GM21423 (cell line): ENCODE results near the gene GAPVD1.
"Not testable (repeated sequence)": the region's sequence is repeated elsewhere in the genome, so short reads cannot be mapped to it uniquely, and the experiment has no call there.

ENCODE experiments used
- ATAC-seq: cut with Tn5 transposase; IDR thresholded peaks from one replicate; pipeline ENCODE4 v1.9.1; 2021; ENCODE audit warnings: mild to moderate bottlenecking, moderate library complexity; ENCODE audit not compliant: unreplicated experiment

GAPVD1 gene

DNA sequence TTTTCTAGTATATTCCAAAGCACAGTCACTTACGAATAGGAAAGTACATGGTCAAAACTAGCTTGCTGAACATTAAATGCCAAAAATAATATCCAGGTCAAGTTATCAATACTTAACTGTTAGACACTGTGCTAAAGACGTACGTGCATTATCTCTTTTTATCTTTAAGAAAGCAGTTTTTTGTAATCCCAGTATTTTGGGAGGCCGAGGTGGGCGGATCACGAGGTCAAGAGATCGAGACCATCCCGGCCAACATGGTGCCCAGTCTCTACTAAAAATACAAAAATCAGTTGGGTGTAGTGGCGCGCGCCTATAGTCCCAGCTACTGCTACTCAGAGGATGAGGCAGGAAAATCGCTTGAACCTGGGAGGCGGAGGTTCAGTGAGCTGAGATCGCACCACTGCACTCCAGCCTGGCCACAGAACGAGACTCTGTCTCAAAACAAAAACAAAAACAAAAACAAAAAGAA is 17.8 kb upstream of the GAPVD1 start:
- ATAC-seq = no peak

DNA sequence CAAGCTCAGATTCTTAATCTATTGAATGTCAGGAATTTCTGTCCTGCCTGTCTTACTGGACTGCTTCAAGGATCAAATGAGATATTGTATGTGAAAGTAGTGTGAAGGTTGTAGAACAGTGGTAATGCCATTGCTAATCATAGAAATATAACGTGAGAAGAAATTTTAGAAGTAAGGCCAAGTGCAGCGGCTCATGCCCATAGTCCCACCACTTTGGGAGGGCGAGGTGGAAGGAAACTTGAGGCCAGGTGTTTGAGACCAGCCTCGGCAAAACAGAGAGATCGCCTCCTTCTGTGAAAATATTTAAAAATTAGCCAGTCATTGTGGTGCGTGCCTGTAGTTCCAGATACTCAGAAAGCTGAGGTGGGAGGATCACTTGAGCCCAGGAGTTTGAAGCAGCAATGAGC is 15.4 kb upstream of the GAPVD1 start:
- no peak for ATAC-seq

DNA sequence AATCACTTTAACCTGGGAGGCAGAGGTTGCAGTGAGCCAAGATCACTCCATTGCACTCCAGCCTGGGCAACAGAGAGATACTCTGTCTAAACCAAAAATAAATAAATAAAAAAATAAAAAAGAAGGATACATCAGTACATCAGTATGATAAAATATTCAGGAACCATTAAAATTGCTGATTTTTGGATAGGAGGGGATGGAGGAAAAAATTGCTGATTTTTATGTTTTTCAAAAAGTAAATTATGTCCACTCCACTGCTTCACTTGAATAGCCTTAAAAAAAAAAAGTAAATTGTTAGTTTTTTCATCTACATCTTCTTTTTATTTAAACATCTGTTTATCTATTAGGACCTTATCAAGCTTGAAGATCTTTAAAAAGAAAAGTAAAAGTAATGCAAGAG is 7.4 kb upstream of the GAPVD1 start:
- no peak for ATAC-seq

DNA sequence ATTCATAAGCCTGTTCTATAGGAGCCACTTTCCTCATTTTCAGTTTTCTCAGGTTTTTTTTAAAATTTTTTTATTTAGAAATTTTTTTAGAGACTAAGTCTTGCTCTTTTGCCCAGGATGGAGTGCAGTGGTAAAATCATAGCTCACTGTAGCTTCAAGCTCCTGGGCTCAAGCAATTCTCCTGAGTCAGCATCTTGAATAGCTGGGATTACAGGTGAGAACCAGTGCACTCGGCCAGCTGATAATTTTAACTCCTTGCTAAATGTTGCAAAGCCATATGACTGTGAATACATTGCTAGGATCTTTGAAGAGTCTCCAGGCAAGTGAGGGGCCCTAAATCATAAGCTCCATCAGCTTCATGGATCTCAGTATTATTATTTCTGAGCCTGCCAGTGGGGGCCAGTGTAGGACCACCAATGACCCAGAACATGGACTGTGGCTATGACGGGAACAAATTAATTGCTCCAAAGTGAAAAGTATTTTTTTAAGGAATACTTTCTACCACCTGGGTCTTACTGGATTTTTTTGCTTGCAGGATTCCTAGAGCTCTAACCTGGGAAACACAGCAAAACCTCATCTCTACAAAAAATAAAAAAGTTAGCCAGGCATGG is 5.7 kb upstream of the GAPVD1 start:
- no peak for ATAC-seq

DNA sequence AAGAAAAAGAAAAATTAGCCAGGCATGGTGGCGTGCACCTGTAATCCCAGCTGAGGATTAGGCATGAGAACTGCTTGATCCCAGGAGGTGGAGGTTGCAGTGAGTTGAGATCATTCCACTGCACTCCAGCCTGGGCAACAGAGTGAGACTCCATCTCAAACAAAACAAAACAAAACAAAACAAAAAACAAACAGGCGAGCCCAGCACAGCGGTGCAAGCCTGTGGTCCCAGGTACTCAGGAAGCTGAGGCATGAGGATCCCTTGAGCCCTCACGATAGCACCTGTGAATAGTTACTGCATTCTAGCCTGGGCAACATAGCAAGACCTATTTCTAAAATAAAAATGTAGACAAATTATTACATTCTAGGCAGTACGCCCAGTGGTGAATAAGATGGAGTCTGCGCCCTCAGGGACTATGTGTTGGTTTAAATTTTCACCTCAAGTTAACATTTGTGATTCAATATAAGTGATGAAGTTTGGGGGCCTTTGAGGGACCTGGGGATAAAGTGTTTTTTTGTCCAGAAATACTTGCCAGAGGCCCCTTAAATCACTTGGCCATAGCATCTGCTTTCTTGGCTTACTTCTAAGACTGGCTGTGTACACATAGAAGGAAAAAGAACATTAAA is 3.4 kb upstream of the GAPVD1 start:
- no peak for ATAC-seq

DNA sequence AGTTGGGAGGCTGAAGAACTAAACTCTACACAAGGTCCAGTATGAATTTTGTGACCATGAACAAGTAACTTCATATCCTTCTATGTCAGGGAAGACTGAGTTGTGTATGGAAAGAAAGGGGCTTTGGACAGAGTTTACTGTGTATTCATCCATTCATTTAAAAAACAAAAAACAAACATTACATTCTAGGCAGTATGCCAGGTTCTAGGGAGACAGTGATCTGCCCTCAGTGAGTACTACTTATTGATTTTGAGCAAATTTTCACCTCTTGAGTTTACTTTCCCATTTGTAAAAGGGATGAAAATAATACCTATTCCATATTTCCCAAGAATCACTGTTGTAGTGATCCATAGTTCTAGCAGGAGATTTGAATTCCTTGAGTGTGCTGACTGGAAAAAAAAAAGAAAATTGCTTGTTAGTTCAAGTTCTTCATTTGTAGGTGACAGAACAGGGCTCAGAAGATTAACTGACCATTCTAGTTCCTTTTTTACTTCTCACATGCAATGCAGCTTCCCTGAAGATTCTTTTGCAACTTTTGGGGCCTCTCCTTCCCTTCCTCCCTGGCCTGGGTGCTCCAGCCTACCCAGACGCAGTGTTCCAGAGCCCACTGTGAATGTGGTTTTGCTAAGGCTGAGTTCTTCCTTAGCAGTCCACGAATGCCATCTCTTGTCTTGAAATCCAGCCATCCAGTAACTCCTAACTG is 2.6 kb upstream of the GAPVD1 start:
- ATAC-seq = no peak

DNA sequence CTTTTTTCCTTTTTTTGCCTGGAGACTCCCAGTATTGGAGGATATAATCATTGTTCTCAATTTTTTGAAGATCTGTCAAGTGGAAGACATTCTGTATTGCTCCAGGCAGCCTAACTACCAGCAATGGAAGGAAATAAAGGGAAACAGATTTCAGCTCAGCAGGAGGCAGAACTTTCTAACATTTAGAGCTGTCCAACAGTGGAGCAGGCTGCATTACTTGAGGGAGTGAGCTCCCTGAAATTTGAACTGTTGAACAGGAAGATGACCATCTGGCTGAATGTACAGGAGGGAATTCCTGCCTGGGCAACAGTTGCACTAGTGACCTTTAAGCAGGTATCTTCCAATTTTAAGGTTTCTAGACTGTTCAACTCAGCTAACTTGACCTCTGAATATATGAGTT is 1.1 kb upstream of the GAPVD1 start:
- ATAC-seq = no peak

DNA sequence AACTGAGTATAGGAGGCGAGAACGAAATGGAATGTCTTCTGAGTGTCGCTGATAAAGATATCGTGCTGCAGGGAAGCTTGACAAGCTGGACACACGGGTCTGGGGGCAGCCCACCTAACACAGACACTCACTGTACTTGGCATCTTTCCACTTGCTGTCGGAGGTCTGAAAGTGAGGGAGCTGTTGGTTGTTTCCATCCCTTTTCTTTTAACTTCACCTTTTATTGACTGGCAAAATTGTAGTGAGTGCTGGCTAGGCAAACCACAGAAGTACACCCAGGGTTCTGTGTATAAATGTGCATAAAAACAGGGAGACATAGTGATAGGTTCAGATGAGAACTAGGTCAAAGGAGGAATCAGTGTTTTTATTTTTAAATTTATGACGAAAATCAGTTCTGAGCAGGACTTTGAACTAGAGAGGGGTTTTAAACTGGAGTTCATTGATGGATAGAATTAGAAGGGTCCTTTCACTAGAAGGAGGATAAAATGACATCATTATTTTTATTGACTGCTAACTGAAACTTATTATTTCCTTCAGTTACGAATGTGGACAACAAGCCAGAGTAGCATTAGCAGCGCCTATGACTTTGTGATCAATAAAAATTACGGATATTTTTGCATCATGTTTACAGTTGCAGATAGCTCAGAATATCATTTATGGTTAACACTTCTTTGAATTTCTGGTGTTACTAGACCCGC is 817 bp downstream of the GAPVD1 start:
- peak; percentile 4 for ATAC-seq

DNA sequence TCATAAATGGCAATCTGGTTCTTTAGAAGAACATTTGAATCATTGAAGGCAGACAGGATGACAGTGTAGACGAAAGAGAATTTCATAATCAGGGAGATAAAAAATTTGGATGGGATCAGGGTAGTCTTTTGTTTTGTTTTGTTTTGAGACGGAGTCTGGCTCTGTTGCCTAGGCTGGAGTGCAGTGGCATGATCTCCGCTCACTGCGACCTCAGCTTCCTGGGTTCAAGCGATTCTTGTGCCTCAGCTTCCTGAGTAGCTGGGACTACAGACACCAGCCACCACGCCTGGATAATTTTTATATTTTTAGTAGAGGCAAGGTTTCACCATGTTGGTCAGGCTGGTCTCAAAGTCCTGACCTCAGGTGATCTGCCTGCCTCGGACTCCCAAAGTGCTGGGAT is 2.4 kb downstream of the GAPVD1 start:
- ATAC-seq = not testable (repeated sequence)

DNA sequence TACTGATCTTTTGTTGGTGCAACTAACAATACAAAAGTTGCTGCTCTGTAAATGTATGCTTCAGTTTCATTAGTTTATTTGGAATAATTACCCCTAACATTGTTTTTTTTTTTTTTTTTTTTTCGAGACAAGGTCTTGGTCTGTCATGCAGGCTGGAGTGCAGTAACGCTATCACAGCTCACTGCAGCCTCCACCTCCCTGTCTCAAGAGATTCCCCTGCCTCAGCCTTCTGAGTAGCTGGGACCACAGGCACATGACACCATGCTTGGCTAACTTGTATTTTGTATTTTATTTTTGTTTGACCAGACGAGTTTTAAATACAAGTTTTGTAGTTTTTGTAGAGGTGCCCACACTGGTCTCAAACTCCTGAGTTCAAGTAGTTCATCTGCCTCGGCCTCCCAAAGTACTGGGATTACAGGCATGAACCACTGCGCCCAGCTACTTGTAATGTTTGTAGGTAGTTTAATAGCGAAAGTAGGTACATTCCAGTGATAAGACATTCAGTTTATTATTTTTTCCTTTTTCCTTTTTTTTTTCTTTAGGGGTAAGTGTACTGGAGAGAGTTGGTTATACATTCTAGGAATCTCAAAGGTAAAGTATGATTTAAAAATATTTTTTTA is 6.9 kb downstream of the GAPVD1 start:
- no peak for ATAC-seq

DNA sequence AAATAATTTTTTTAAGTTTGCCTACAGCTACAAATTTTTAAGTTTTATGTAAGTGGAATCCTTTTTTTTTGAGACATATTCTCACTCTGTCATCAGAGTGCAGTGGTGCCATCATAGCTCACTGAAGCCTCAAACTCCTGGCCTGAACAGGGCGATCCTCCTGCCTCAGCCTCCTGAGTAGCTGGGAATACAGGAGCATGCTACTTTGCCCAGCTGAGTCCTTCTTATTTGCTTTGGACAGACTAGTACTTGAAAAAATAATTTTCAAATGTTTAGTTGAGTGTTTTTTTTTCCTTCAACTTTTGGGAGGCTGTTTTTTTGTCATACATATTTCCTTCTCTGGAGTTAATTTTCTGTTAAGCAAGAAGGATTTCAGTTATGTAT is 7.4 kb downstream of the GAPVD1 start:
- no peak for ATAC-seq

DNA sequence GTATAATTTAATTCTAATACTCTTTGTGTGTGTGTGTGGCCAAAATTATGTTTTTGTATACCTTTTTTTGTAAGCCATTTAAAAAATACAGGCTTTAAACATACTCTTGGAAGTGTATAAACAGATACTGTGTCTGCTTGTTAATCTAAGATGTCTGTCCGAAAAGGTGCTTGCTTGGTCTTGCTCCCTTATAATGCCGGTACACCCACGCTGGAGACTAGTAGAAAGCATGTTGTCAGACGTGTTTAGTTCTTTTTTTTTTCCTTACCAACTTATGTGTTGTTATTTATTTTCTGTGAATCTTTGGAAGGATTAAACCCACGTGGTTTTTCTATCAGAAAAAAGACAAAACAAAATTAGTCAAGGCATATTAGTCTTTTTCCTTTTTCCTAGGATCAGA is 9.5 kb downstream of the GAPVD1 start:
- no peak for ATAC-seq

DNA sequence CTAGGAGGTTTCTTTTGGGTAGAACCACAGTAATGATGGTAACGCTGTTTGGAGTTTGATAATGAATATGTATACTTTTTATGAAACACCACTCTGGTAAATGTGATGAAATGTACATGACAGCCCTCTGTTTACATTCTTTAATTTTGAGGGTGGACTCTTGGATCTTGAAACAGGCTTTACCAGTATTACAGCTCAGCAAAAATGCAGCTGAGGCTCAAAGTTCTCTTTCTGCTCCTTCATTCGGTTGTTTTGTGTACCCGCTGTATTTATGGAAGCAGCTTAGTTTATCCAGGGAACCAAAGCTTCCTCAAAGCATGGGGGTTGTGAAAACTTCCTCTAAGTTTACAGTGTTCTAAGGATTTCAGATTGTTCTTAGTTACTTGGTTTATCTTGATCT is 11.1 kb downstream of the GAPVD1 start:
- ATAC-seq = no peak

DNA sequence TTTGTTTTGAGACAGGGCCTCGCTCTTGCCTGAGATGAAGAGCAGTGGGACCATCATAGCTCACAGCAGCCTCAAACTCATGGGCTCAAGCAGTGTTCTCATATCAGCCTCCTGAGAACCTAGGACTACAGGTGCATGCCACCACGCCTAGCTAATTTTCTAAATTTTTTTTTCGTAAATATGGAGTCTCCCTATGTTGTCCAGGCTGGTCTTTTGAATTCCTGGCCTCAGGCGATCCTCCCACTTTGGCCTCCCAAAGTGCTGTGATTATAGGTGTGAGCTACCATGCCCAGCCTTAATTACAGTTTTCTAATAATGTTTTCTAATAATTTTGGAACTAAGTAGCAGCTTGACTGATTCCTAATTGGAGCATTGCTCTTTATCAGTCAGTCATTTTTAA is 15.1 kb downstream of the GAPVD1 start:
- ATAC-seq = no peak

DNA sequence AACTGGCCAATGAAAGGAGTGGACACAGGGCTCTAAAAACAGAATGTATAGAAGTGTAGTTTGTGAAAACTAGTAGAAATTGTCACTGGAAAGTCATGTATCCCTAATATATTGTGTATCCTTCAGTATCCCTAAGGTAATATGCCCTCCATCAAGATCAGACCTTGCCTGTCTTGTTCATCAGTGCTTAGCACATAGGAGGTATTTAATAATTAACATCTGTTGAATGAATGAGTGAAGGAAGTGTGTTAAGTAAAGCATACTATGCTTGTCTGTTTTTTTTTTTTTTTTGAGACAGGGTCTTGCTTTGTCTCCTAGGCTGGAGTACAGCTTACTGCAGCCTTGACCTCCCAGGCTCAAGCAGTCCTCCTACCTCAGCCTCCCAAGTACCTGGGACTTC is 15.8 kb downstream of the GAPVD1 start:
- ATAC-seq = no peak

DNA sequence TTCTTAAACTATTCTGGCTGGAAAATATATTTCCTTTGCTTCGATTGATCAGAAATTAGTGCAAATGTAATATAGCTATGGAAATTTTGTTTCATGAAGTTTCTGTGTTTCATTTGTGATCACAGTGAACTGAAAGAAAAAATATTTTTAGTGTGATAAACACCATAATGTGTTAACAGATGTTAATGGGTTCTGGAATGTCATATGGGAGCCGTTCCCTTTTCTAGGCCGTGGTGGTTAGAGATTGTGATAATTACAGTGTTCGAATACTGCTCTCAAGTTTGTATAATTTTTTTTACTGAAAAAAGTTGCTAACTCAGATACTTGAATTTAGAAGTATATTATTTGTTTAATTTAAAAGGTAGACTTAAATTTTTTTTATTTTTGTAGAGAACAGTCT is 19.3 kb downstream of the GAPVD1 start:
- no peak for ATAC-seq

DNA sequence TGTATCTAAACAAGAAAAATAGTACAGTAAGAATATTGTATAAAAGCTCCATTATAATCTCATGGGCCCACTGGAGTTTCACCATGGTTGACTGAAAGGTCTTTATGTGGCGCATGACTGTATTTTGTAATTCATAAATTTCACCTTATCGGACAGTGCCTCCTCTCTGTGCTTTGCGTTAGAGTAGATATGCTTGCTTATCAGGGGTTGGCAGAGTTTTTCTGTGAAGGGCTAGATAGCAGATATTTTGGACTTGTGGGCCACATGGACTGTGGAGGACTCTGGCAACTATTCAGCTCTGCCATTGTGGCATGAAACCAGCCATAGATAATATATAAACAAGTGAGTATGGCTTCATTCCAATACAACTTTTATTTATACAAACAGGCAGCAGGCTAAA is 23.2 kb downstream of the GAPVD1 start:
- ATAC-seq = no peak

DNA sequence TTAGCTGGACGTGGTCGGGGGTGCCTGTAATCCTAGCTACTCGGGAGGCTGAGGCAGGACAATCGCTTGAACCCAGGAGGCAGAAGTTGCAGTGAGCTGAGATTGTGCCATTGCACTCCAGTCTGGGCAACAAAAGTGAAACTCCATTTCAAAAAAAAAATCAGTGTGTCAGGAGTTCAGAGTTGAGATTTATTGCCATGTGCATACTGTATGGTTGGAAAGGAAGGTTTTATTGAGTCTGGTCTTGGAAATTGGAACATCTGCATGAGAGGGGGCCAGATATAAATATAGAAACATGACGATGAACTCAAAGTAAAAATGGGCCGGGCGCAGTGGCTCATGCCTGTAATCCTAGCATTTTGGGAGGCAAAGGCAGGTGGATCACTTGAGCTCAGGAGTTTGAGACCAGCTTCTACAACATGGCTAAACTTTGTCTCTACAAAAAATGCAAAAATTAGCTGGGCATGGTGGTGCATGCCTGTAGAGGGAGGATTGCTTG is 25.4 kb downstream of the GAPVD1 start:
- not testable (repeated sequence) for ATAC-seq

DNA sequence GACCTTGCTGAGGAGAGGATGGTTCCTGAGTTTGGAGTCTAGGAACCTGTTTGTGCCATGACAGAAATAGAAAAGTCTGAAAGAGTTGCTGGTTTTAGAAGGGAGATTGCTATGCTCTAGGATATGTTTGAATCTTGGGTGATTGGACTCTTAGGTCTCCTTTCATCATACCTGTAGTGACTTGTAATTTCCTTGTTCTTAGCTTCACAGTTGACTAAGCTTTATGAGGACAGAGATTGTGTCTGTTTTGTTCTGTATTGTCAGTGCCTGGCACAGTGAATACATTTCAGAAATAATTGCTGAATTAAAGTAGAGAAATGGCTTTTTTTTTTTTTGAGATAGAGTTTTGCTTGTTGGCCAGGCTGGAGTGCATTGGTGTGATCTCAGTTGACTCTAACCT is 31.5 kb downstream of the GAPVD1 start:
- no peak for ATAC-seq

DNA sequence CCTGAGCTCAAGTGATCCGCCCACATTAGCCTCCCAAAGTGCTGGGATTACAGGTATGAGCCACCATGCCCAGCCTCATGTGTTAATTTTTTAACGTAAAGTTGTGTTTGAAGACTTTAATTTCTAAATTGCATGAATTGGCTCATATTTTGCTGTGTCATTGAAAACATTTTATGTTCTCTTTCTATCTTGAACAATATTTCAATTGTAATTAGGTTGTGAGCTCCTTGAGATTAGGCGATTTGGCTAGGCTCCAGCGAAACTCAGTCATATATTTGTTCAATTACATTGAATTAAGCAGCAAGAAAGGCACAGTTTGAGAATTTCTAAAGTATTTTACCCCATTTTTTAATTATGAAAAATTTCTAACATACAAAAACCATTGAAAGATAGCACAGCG is 34.0 kb downstream of the GAPVD1 start:
- ATAC-seq = no peak

DNA sequence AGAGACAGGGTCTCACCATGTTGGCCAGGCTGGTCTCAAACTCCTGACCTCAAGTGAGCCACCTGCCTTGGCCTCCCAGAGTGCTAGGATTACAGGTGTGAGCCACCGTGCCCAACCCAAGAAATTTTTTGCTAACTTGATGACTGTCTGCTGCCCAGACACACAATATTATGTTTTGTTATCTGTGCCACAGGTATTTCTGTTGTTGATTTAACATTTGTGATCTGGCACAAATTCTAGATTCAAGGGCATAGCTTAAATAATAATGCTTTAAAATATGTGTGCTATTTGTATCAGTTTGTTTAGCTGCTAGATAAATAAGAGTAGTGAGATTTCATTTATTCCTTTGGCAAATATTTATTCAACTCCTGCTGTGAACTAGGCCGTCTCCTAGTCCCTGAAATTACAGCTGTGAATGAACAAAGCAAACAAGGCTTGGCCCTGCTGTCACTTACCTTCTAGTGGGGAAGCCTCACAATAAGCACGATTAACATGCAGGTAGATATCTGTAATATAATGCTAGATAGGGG is 35.3 kb downstream of the GAPVD1 start:
- no peak for ATAC-seq
